Measurements from ENCODE around the gene SERPINA12.
"Not testable (repeated sequence)": the region's sequence is repeated elsewhere in the genome, so short reads cannot be mapped to it uniquely, and the experiment has no call there.

SERPINA12 gene

DNA sequence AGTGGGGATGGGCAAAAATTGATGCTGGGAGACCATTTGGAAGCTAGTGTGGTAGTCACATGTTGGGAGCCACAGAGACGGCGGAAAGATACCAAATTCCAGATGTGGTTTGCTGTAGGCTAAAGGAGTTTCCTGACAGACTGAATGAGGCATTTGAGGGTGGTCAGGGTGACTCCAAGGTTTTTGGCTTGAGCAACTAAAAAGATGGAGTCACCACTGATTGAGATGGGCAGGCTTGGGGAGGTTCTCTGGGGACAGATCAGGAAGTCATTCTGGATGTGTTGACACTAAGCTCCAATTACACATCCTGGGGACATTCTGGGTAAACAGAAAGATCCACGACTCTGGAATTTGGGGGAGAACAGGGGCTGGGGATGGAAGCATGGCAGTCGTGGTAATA is 17.8 kb downstream of the SERPINA12 start:
- no peak for DNase-seq (ENCODE audit: low spot score)

DNA sequence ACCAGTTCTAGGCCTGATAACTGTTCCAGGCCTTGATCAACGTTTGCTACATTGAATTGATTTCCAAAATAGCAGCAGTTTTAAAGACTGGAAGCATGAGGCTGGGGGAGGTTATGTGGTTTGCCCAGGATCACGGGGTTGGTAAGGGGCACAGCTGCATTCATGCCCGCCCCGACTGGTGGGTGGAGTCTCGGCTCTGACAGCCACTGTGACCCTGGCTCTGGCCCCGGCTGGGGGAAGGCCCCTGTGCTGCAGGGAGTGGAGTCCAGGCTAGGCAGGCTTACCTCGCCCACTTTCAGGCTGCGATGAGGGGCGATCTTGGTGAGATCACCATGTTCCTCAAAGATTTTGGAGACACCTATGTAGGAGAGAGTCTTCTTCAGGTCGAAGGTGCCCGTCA is 19.9 kb downstream of the SERPINA12 start:
- DNase-seq (ENCODE audit: low spot score): no peak

GRCh38 chr14:94486883-94487282 is 22.4 kb downstream of the SERPINA12 start:
- DNase-seq (ENCODE audit: low spot score): no peak

DNA sequence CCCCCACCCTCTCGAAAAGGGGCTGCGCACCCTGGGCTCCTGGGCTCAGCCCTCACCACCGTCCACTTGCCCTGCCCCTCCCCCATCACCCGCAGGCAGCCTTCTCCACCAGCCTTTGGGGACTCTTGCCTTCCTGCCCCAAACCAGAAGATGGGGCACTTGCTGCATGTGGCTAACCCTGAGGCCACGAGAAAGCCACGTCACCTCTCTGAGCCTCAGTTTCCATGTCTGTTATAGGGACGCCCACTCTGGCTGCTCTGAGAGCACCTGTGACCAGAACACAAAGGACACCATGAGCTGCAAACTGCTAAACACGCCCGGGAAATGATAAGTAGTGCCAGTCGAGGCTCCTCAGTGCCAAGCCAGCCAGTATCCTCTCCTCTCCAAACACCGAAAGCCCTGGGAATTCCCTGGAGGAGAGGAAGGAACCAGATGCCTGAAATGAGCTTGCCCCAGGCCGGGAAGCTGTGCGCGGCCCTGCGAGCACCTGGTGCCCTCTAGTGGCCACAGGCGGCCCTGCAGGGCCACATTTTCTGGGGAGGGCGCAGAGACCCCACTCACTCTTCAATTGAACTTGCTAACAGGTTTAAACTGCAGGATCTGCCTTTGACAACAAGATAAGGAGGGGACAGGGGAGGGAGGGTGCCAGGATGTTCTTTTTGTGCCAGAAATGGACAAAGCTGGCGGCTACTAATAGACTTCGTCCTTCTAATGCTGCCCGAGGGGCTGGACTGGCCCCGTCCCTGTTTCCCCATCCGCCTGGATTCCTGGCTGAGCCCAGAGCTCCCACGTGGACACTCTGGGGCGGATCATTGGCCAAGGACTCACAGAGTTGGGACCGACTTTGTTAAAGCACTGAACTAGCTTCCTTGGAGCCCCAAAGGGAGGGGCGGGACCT is 23.1 kb downstream of the SERPINA12 start:
- peak; percentile 72 for DNase-seq (ENCODE audit: low spot score)

- no peak for DNase-seq (ENCODE audit: low spot score)
Observed at GRCh38 chr14:94484481-94484880, 24.8 kb downstream of the SERPINA12 start.

- DNase-seq (ENCODE audit: low spot score): no peak
Observed at GRCh38 chr14:94483729-94484275, 25.5 kb downstream of the SERPINA12 start.

GRCh38 chr14:94483071-94483451 is 26.2 kb downstream of the SERPINA12 start:
- no peak for DNase-seq (ENCODE audit: low spot score)

- not testable (repeated sequence) for DNase-seq (ENCODE audit: low spot score)
Observed at GRCh38 chr14:94482132-94483070, 26.9 kb downstream of the SERPINA12 start.

DNA sequence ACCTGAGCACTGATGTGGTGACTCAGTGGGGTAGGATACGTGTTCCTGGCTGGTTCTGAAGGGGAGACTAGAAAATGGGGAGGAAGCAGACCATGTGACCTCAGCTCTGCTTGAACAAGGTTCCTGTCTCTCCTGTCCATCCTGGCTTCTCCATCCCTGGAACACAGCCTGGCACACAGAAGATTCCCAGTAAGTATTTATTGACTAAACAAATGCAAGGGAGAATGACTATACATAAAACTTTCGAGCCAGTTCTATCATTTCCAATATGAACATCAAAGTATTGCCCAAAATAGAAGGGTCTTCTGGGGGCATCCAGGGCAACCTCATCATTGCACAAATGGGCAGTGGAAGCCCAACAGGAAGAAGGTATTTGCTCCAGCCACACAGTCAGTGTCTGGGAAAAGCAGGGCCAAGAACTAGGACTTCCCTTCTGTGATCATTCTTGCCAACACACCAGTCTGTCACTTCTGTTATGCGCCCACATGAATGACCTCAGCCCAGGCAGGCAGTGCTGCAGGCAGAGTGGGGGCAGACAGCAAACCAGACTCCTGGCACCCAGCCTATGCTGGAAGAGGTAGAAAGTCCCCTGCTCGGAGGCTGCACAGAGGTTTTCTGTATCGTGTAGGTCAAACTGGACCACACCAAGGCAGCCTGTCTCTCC is 27.7 kb downstream of the SERPINA12 start:
- no peak for DNase-seq (ENCODE audit: low spot score)

DNA sequence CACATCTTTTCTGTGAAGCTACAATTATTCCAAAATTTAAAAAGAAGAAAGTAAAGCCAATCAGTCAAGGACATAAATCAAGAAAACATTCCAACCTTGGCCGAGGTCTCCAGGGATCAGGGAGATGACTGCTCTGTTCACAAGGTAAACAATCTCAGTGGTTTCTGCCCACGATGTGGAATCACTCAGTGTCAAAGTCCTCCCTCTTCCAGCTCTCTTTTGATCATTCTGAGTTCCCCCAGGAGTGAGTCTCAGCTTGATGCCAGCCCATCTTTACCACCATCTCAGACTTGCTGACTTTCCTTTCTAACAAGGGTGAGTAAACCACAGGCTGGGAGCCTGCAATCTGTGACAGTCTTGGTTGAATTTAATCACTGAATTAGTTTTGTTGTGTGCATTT is 28.5 kb downstream of the SERPINA12 start:
- DNase-seq (ENCODE audit: low spot score): no peak

GRCh38 chr14:94478420-94478819 is 30.8 kb downstream of the SERPINA12 start:
- DNase-seq (ENCODE audit: low spot score): no peak

DNA sequence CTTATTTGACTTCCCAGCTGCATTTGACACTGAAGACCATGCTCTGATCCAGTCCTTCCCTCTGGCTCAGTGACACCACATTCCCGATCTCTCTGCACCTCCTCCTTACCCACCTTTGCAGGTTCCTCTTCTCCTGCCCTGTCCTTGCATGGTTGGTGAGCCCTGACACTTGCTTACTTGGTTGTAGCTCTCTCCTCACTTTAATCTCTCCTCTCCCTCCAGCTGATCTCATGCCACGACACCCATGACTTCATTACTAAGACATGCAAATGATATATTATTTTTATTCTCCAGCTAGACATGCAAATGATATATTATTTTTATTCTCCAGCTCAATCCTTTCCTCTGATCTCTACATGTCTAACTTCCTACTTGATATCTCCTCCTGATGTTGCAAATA is 33.2 kb downstream of the SERPINA12 start, which contains the start of gene SERPINA9:
TSS of gene SERPINA9 (minus strand) at position 175 of the 400 bp plus-strand sequence. CDS start 6,357 bp downstream, outside the sequence.
- DNase-seq (ENCODE audit: low spot score): no peak

DNA sequence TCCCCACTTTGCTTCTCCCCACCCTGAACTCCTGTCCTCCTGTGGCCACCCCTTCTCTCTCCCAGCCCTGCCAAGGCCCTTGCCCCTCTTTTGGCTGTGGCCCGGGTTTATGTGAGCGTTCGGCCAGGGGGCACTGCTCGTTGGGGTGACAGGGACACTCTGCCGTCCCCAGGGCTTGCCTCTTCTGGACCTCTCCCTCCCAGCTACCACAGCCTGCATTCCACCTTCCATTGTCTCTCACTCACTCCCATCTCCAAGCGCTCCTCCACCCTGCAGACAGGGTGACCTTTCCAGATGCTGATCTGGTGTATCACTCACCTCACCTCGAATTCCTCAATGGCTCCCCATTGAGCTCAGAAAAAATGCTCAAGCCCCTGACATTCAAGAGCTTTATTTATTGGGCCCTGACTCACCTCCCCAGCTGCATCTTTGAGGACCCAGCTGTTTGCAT is 34.7 kb downstream of the SERPINA12 start:
- no peak for DNase-seq (ENCODE audit: low spot score)

DNA sequence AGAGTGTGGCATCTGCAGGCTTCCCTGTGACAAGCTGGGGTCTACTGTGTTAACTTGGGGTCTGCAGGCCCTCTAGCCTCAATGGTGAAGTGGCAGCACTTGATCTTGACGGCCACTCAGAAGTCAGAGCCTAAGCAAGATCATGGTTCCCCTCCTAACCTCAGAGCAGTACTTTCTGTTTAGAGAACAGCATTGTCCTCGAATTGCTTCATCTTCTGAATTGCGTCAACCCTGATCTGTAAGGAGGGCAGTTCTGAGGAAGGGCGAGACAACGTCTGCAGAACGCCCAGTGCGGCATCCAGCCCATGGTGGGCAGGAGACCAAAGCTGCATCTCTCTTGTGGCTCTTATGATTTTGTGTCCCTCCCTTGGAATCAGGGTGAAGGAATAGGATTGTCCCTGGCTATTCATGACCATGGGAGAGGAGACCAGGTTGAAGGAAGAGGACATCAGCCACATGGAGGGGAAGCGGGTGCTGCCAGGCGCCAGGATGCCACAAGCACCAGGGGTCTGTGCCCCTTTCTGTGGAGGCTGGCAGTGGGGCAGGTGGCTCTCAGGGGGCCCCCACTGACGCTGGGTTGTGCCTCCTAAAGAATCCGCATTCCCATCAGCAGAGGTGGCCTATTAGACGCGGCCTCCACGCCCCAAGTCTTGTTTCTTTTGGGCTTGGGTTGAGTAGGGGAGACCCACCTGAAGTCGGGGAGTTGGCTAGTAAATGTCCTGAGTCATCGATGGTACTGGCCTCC is 35.4 kb downstream of the SERPINA12 start:
- DNase-seq (ENCODE audit: low spot score): no peak

DNA sequence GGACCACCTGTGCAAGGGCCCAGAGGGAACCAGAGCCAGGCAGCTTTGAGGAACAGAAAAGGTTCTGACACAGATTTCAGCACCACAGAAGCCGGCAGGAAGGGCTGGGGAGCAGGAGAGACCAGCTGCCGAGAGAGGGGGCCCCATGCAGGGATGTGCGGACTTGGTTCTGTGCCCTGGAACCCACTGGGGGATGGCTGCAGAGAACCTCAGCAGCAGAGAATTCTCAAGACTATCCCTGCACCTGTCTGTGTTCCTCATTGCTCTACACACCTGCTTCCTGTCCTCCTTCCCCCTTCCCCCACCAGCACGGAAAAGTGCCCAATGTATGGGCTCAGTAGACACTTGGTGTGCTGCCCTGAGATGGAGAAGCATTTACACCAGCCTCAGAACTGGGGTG is 36.4 kb downstream of the SERPINA12 start:
- no peak for DNase-seq (ENCODE audit: low spot score)

DNA sequence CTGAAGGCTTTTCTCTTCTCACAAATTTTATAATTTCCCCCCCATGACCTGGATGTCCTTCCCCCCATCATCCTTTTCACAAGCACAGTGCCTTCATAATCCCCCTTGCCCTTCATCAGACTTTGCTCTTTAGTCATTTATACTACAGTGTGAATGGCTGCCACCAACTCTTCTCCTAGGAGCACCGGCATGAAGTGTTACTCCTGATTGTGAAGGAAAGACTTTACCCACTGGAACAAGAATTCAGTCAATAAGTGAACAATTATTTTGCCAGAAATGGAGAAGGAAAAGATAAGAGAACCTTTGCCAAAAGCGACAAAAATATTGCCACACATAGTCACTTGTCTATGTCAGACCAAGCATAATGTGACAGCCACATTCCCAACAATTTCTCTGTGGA is 38.2 kb downstream of the SERPINA12 start:
- no peak for DNase-seq (ENCODE audit: low spot score)

GRCh38 chr14:94470311-94470710 is 39.0 kb downstream of the SERPINA12 start:
- DNase-seq (ENCODE audit: low spot score): no peak

DNA sequence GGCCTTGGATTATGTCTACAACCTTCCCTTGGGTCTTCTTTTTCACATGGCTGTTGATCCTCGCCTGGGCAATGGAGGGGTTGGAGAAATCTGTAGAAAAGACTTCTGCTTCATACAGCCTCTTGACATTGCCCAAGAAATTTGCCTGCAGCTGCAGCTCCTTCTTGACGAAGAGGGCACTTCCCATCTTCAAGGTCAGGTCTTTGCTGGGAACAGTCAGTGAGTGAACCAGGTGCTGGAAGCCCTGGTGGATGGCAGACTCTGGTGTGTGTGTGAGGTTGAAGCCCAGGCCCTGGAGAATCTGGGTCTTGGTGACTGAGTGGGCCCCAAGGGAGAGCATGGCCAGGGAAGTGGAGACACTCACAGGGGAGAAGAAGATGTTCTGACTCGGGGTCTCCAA is 40.0 kb downstream of the SERPINA12 start:
- DNase-seq (ENCODE audit: low spot score): no peak

DNA sequence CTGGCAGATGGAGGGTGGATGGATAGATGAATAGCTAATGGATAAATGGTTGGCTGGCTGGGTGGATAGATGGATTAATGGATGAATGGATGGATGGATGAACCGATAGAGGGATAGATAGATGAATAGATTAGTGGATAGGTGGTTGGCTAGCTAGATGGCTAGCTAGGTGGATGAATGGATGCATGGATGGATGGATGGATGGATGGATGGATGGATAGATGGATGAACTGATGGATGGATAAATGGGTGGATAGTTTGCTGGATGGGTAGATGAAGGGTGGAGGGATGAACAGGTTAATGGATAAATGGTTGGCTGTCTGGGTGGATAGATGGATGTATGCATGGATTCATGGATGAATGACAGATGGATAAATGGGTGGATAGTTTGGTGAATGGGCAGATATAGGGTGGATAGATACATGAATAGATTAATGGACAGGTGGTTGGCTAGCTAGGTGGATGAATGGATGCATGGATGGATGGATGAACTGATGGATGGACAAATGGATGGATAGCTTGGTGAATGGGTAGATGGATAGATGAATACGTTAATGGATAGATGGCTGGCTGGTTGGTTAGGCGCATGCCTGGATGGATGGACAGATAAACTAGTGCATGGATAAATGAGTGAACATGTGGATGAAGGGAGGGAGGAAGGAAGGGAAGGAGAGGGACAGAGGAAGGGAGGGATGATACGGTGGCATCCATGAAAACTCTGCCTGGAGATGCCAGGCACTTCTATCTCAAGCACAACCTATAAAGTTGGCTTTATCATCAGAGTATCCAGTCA is 41.3 kb downstream of the SERPINA12 start:
- no peak for DNase-seq (ENCODE audit: low spot score)

DNA sequence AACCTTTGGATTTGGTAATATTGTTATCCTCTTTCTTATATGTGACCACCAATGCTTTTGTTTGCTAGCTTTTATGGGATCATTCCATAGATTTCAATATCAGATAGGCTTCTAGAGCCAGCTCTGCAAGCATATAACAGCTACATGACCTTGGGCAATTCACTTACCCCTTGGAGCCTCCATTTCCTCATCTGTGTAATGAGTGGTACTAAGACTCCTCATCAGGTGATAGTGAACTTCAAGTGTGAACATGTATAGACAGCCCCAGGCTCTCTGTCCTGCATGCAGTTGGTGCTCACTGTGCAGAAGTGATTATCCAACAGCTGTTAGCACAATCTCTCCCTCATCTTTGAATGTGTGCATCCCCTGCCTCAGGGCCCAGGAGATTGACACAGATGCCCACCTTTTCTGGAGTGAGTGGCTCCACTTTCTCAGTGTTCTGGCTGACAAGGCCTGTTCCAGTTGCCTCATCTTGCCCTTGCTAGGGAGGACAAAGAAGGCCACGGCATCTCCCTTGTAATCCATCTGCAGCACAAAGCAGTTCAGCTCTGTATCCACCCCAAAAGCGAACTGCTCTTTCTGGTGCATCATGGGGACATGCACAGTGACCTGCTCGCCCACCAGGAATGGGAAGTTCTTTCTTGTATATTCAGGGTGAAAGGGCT is 42.4 kb downstream of the SERPINA12 start:
- DNase-seq (ENCODE audit: low spot score): no peak
